Stimulated activated CD4-positive, alpha-beta T cell treated with anti-CD3 and anti-CD28 coated beads, Interleukin-15, amount 100 ng/mL, for 48 hours (primary cell): ENCODE data around the gene MYZAP.

Experiments
- DNase-seq, 2 donors: peaks; one replicate each; pipeline ENCODE4 v3.0.0-alpha.2; 2020; ENCODE audit warnings: low read depth in 2 of 2

The MYZAP gene

GRCh38 chr15:57562196-57562769 lies 29.4 kb upstream of the MYZAP start:
- DNase-seq, result no peak

- DNase-seq, result no peak
Observed at GRCh38 chr15:57563416-57563815, 28.3 kb upstream of the MYZAP start.

GRCh38 chr15:57565311-57565710 lies 26.4 kb upstream of the MYZAP start:
- DNase-seq, result no peak

- DNase-seq, result no peak
Observed at GRCh38 chr15:57566834-57567233, 24.9 kb upstream of the MYZAP start.

- DNase-seq, result no peak
Observed at GRCh38 chr15:57567891-57568290, 23.8 kb upstream of the MYZAP start.

GRCh38 chr15:57568299-57568698 lies 23.4 kb upstream of the MYZAP start:
- no peak for DNase-seq

GRCh38 chr15:57570340-57570739 lies 21.4 kb upstream of the MYZAP start:
- DNase-seq, result no peak

- no peak for DNase-seq
Observed at GRCh38 chr15:57570994-57571393, 20.7 kb upstream of the MYZAP start.

GRCh38 chr15:57571725-57572124 lies 20.0 kb upstream of the MYZAP start:
- DNase-seq, result no peak

- no peak for DNase-seq
Observed at GRCh38 chr15:57572468-57572867, 19.2 kb upstream of the MYZAP start.

- DNase-seq, result no peak
Observed at GRCh38 chr15:57573151-57573550, 18.6 kb upstream of the MYZAP start.

- no peak for DNase-seq
Observed at GRCh38 chr15:57575363-57575762, 16.3 kb upstream of the MYZAP start.

- no peak for DNase-seq
Observed at GRCh38 chr15:57578288-57578900, 13.3 kb upstream of the MYZAP start.

GRCh38 chr15:57580428-57580827 lies 11.3 kb upstream of the MYZAP start:
- DNase-seq, result no peak

GRCh38 chr15:57580866-57581265 lies 10.8 kb upstream of the MYZAP start:
- DNase-seq, result no peak

GRCh38 chr15:57582090-57582489 lies 9.6 kb upstream of the MYZAP start:
- no peak for DNase-seq

GRCh38 chr15:57583282-57583681 lies 8.4 kb upstream of the MYZAP start:
- no peak for DNase-seq

- no peak for DNase-seq
Observed at GRCh38 chr15:57583720-57584119, 8.0 kb upstream of the MYZAP start.

- no peak for DNase-seq
Observed at GRCh38 chr15:57586661-57587424, 4.9 kb upstream of the MYZAP start.

GRCh38 chr15:57589281-57589680 lies 2.4 kb upstream of the MYZAP start:
- DNase-seq, result no peak

GRCh38 chr15:57589754-57590153 lies 1.9 kb upstream of the MYZAP start:
- DNase-seq, result no peak

GRCh38 chr15:57591237-57591821 lies 375 bp upstream of the MYZAP start:
- peak; percentile 4 to 10 for DNase-seq

- no peak for DNase-seq
Observed at GRCh38 chr15:57592426-57592825, 722 bp downstream of the MYZAP start.
